Neural cell (in vitro differentiated cells): Measurements from ENCODE around the gene DSCAM. TPM values are rescaled to one million over a fixed set of nuclear protein-coding genes. Genes with fewer than 3 reads are reported as not detected.
"Not testable (repeated sequence)": the region's sequence is repeated elsewhere in the genome, so short reads cannot be mapped to it uniquely, and the experiment has no call there.

Experiments used
- H2AFZ ChIP-seq: fragments of 200-600, 300-800 bp; sonication (generic), shearing (Covaris generic); 2 replicates; pipeline ENCODE4 v1.6.0; 2014; ENCODE audit warnings: low read depth, mild to moderate bottlenecking, antibody characterized with exemption, low read length, moderate library complexity
- H3F3A ChIP-seq: fragments of 200-600 bp; shearing (Covaris generic); 2 replicates; pipeline ENCODE4 v1.6.1; 2016; ENCODE audit warnings: mild to moderate bottlenecking, moderate library complexity, mixed read lengths, antibody characterized with exemption, low read length; ENCODE audit not compliant: insufficient read depth, poor library complexity, severe bottlenecking
- H3K27ac ChIP-seq: fragments of 200-600, 300-800 bp; sonication (generic), shearing (Covaris generic); 2 replicates; pipeline ENCODE4 v1.5.1; 2014; ENCODE audit warnings: mild to moderate bottlenecking, low read length, moderate library complexity
- H3K27me3 ChIP-seq: fragments of 300-800, 200-600 bp; sonication (generic), shearing (Covaris generic); 2 replicates; pipeline ENCODE4 v1.6.0; 2014; ENCODE audit warnings: mild to moderate bottlenecking, low read depth, low read length, moderate library complexity; ENCODE audit not compliant: insufficient read depth
- H3K36me3 ChIP-seq: fragments of 300-800, 200-600 bp; sonication (generic), shearing (Covaris generic); 2 replicates; pipeline ENCODE4 v1.5.1; 2014; ENCODE audit warnings: mild to moderate bottlenecking, antibody characterized with exemption, low read length, moderate library complexity; ENCODE audit not compliant: insufficient read depth
- H3K4me2 ChIP-seq: fragments of 300-800, 200-600 bp; sonication (generic), shearing (Covaris generic); 2 replicates; pipeline ENCODE4 v1.6.0; 2014; ENCODE audit warnings: mild to moderate bottlenecking, low read length
- H3K4me3 ChIP-seq: fragments of 300-800, 200-600 bp; sonication (generic), shearing (Covaris generic); 2 replicates; pipeline ENCODE4 v1.5.1; 2014; ENCODE audit warnings: mild to moderate bottlenecking, low read length, moderate library complexity
- H3K79me2 ChIP-seq: fragments of 200-600 bp; shearing (Covaris generic); replicated peaks from 2 replicates; pipeline ENCODE4 v1.6.0; 2014; ENCODE audit warnings: mild to moderate bottlenecking, low read length, moderate library complexity; ENCODE audit not compliant: insufficient read depth
- H3K9ac ChIP-seq: fragments of 300-800, 200-600 bp; sonication (generic), shearing (Covaris generic); 2 replicates; pipeline ENCODE4 v1.6.1; 2016; ENCODE audit warnings: mild to moderate bottlenecking, low read length, mixed read lengths
- H3K9me2 ChIP-seq: fragments of 200-600 bp; shearing (Covaris generic); 2 replicates; pipeline ENCODE4 v1.6.1; 2016; ENCODE audit warnings: mild to moderate bottlenecking, low read length, mixed read lengths; ENCODE audit not compliant: insufficient read depth
- H3K9me3 ChIP-seq: fragments of 200-600, 300-800 bp; sonication (generic), shearing (Covaris generic); 2 replicates; pipeline ENCODE4 v1.6.1; 2016; ENCODE audit warnings: mild to moderate bottlenecking, mixed run types, low read length, moderate library complexity, mixed read lengths
- H4K20me1 ChIP-seq: fragments of 200-600 bp; shearing (Covaris generic); 2 replicates; pipeline ENCODE4 v1.6.1; 2016; ENCODE audit warnings: mild to moderate bottlenecking, mixed run types; ENCODE audit not compliant: insufficient read depth
- CTCF ChIP-seq: fragments of 450-650 bp; IDR thresholded peaks from 2 replicates; pipeline ENCODE4 v1.5.1; 2014; ENCODE audit warnings: antibody characterized with exemption, mild to moderate bottlenecking, moderate library complexity; ENCODE audit not compliant: poor library complexity, severe bottlenecking
- EP300 ChIP-seq: fragments of 450-650 bp; conservative IDR thresholded peaks from 2 replicates; pipeline ENCODE4 v1.6.1; 2014; ENCODE audit warnings: antibody characterized with exemption, mild to moderate bottlenecking, moderate library complexity; ENCODE audit not compliant: poor library complexity, severe bottlenecking
- EZH2 ChIP-seq: fragments of 200-600, 300-800 bp; shearing (Covaris generic), sonication (generic); IDR thresholded peaks from 2 replicates; pipeline ENCODE4 v1.6.1; 2014; ENCODE audit warnings: antibody characterized with exemption, low read length, borderline replicate concordance, mild to moderate bottlenecking; ENCODE audit not compliant: insufficient read depth, poor library complexity, severe bottlenecking
- MXI1 ChIP-seq: fragments of 450-650 bp; conservative IDR thresholded peaks from 2 replicates; pipeline ENCODE4 v1.6.1; 2014; ENCODE audit warnings: antibody characterized with exemption, mild to moderate bottlenecking; ENCODE audit not compliant: poor library complexity, severe bottlenecking
- POLR2AphosphoS5 ChIP-seq: IDR thresholded peaks from 2 replicates; pipeline ENCODE4 v1.6.1; 2012
- RAD21 ChIP-seq: fragments of 450-650 bp; conservative IDR thresholded peaks from 2 replicates; pipeline ENCODE4 v1.6.1; 2014; ENCODE audit warnings: antibody characterized with exemption, mild to moderate bottlenecking, moderate library complexity
- REST ChIP-seq: IDR thresholded peaks from 2 replicates; pipeline ENCODE4 v1.6.1; 2012; ENCODE audit warnings: borderline replicate concordance
- SMC3 ChIP-seq: fragments of 450-650 bp; conservative IDR thresholded peaks from 2 replicates; pipeline ENCODE4 v1.6.1; 2014; ENCODE audit warnings: antibody characterized with exemption, mild to moderate bottlenecking, moderate library complexity; ENCODE audit not compliant: poor library complexity
- TAF1 ChIP-seq: IDR thresholded peaks from 2 replicates; pipeline ENCODE4 v1.6.1; 2012; ENCODE audit warnings: low read depth
- polyA plus RNA-seq: library from polyadenylated mRNA; depleted of rRNA; stranded (reverse); fragments of >200 nt; gene quantifications from 2 replicates; pipeline ENCODE4 v1.2.3, GENCODE V29; 2014

Gene DSCAM
- polyA plus RNA-seq, 1 donor from 2014 or later: 5.3 TPM

GRCh38 chr21:40270047-40270446, 576.9 kb downstream of the DSCAM start:
- H3K36me3 ChIP-seq: no peaks in the 10 kb centered on the region
- H3K9me2 ChIP-seq: no peaks in the 10 kb centered on the region
- no peaks in the 10 kb centered on the region for H3K27me3 ChIP-seq
- no peaks in the 10 kb centered on the region for H4K20me1 ChIP-seq
- H3K79me2 ChIP-seq: no peaks in the 10 kb centered on the region
- H3K9me3 ChIP-seq: no peaks in the 10 kb centered on the region
- no peak overlapping the region for H3K4me2 ChIP-seq
- TF ChIP-seq EZH2: no peak
- TF ChIP-seq EP300: no peak
- TF ChIP-seq REST: no peak
- TF ChIP-seq RAD21: no peak
- TF ChIP-seq POLR2AphosphoS5: no peak
- TF ChIP-seq TAF1: no peak
- TF ChIP-seq MXI1: no peak
- TF ChIP-seq CTCF: no peak
- no peak for TF ChIP-seq SMC3
- H2AFZ ChIP-seq: no peak overlapping the region
- H3K4me3 ChIP-seq: no peak overlapping the region
- no peaks in the 10 kb centered on the region for H3F3A ChIP-seq
- no peak overlapping the region for H3K27ac ChIP-seq
- H3K9ac ChIP-seq: no peak overlapping the region

- Histone ChIP-seq H3K79me2 (no peaks in the 10 kb centered on the region), H3K9me2 (no peaks in the 10 kb centered on the region), H4K20me1 (no peaks in the 10 kb centered on the region), H3F3A (no peaks in the 10 kb centered on the region), H3K9ac (no peak overlapping the region), H3K27me3 (no peaks in the 10 kb centered on the region), H3K9me3 (no peaks in the 10 kb centered on the region), H2AFZ (no peak overlapping the region), H3K4me2 (no peak overlapping the region), H3K27ac (no peak overlapping the region), H3K36me3 (no peaks in the 10 kb centered on the region), H3K4me3 (no peak overlapping the region)
- TF ChIP-seq CTCF: no peak
- TF ChIP-seq TAF1: no peak
- TF ChIP-seq RAD21: no peak
- TF ChIP-seq SMC3: no peak
- no peak for TF ChIP-seq EZH2
- TF ChIP-seq REST: no peak
- no peak for TF ChIP-seq MXI1
Observed at GRCh38 chr21:40269239-40269638, 577.7 kb downstream of the DSCAM start.

GRCh38 chr21:40258456-40258855, 588.5 kb downstream of the DSCAM start:
- not testable (repeated sequence) for H3K4me3 ChIP-seq, H3K27ac ChIP-seq, H2AFZ ChIP-seq, H3K4me2 ChIP-seq, H4K20me1 ChIP-seq, H3K79me2 ChIP-seq, H3F3A ChIP-seq, H3K9me3 ChIP-seq, H3K27me3 ChIP-seq, H3K9me2 ChIP-seq, H3K36me3 ChIP-seq, H3K9ac ChIP-seq
